Smooth muscle cell (in vitro differentiated cells): Measurements from ENCODE around the gene SLC22A2. TPM values are rescaled to one million over a fixed set of nuclear protein-coding genes. Genes with fewer than 3 reads are reported as not detected.

Source experiments
- DNase-seq: peaks from one replicate; lab custom pipeline; 2025; ENCODE audit not compliant: unreplicated experiment; lab: John Stamatoyannopoulos, UW
- H2AFZ ChIP-seq: fragments of 200-600 bp; sonication (generic); 2 replicates; pipeline ENCODE4 v1.6.0; 2016; ENCODE audit warnings: antibody characterized with exemption, low read depth, mild to moderate bottlenecking
- H3F3A ChIP-seq: fragments of 200-600 bp; sonication (generic); 2 replicates; pipeline ENCODE4 v1.6.0; 2017; ENCODE audit warnings: antibody characterized with exemption, low read depth
- H3K27ac ChIP-seq: fragments of 200-600 bp; sonication (generic); 2 replicates; pipeline ENCODE4 v1.5.1; 2016; ENCODE audit warnings: low read depth, mild to moderate bottlenecking
- H3K27me3 ChIP-seq: fragments of 200-600 bp; sonication (generic); 2 replicates; pipeline ENCODE4 v1.6.1; 2016; ENCODE audit warnings: low read depth, mild to moderate bottlenecking
- H3K36me3 ChIP-seq: fragments of 200-600 bp; sonication (generic); 2 replicates; pipeline ENCODE4 v1.5.1; 2016; ENCODE audit warnings: low read depth
- H3K4me1 ChIP-seq: fragments of 200-600 bp; sonication (generic); 2 replicates; pipeline ENCODE4 v1.5.1; 2016; ENCODE audit warnings: low read depth
- H3K4me2 ChIP-seq: fragments of 200-600 bp; sonication (generic); 2 replicates; pipeline ENCODE4 v1.6.0; 2016; ENCODE audit warnings: mild to moderate bottlenecking
- H3K4me3 ChIP-seq: fragments of 200-600 bp; sonication (generic); 2 replicates; pipeline ENCODE4 v1.5.1; 2016; ENCODE audit warnings: mild to moderate bottlenecking
- H3K79me2 ChIP-seq: fragments of 200-600 bp; sonication (generic); 2 replicates; pipeline ENCODE4 v1.6.0; 2016; ENCODE audit warnings: low read depth, mild to moderate bottlenecking
- H3K9ac ChIP-seq: fragments of 200-600 bp; sonication (generic); 2 replicates; pipeline ENCODE4 v1.6.0; 2016; ENCODE audit warnings: low read depth
- H3K9me3 ChIP-seq: fragments of 200-600 bp; sonication (generic); replicated peaks from 2 replicates; pipeline ENCODE4 v1.5.1; 2016; ENCODE audit warnings: low read depth
- H4K20me1 ChIP-seq: fragments of 200-600 bp; sonication (generic); 2 replicates; pipeline ENCODE4 v1.6.0; 2016; ENCODE audit warnings: low read depth
- WGBS: methylation state at CpG from one replicate; pipeline ENCODE4 v1.1.7; 2016; ENCODE audit warnings: low lambda C conversion rate; 5-methylcytosine and 5-hydroxymethylcytosine counted together
- polyA plus RNA-seq: library from polyadenylated mRNA; unstranded; fragments of >200 nt; fragmentation: Nextera tagmentation; extraction: Ambion mirVana; gene quantifications from 2 replicates; pipeline ENCODE4 v1.2.1, GENCODE V29; 2016
- total RNA-seq: library from RNA; depleted of rRNA; stranded (reverse); fragments of >200 nt; gene quantifications from 2 replicates; pipeline ENCODE4 v1.2.3, GENCODE V29; 2014
- TF ChIP-seq, protein P1 (sequence below): fragments of 200-600 bp; sonication (generic); IDR thresholded peaks from 2 replicates; pipeline ENCODE4 v1.5.1; 2017; ENCODE audit warnings: borderline replicate concordance, mild to moderate bottlenecking, antibody characterized with exemption; ENCODE audit not compliant: insufficient read depth, poor library complexity, severe bottlenecking

The SLC22A2 gene
- total and polyA plus RNA-seq, 2 experiments from 2014 or later = 3.5 to 7.0 TPM

DNA sequence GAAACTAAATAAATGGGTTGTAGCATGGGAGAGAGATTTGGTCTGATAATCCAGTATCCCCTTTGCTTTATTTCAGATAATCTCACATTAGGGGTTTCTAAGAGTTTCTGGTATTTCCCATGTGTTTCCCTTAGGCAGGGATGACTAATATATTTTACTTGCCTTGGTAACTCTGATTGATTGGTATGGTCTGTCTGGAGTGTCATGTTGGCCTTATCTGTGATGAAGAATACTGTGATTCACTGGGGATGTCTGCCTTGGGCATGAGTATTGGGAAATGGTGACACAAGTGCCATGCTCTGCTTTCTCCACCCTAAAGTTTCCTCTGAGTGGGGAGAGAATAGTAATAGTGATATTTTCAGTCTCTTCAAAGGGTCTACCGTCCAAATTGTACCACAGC is 10.1 kb downstream of the SLC22A2 start:
- no peaks in the 10 kb centered on the region for H3K79me2 ChIP-seq
- no peaks in the 10 kb centered on the region for H3K27me3 ChIP-seq
- H3F3A ChIP-seq = peaks cover 20% of the 10 kb centered on the region
- H3K9me3 ChIP-seq = no peaks in the 10 kb centered on the region
- no peaks in the 10 kb centered on the region for H3K36me3 ChIP-seq
- peak overlapping the region; percentile 78 for H3K9ac ChIP-seq
- no peak overlapping the region for H2AFZ ChIP-seq
- peak overlapping the region; percentile 62 for H3K4me2 ChIP-seq
- TF ChIP-seq, protein P1, sequence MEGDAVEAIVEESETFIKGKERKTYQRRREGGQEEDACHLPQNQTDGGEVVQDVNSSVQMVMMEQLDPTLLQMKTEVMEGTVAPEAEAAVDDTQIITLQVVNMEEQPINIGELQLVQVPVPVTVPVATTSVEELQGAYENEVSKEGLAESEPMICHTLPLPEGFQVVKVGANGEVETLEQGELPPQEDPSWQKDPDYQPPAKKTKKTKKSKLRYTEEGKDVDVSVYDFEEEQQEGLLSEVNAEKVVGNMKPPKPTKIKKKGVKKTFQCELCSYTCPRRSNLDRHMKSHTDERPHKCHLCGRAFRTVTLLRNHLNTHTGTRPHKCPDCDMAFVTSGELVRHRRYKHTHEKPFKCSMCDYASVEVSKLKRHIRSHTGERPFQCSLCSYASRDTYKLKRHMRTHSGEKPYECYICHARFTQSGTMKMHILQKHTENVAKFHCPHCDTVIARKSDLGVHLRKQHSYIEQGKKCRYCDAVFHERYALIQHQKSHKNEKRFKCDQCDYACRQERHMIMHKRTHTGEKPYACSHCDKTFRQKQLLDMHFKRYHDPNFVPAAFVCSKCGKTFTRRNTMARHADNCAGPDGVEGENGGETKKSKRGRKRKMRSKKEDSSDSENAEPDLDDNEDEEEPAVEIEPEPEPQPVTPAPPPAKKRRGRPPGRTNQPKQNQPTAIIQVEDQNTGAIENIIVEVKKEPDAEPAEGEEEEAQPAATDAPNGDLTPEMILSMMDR = no peak
- peaks cover 14% of the 10 kb centered on the region for H3K4me1 ChIP-seq
- WGBS = 15% methylated on average over 1 of the region's 1 CpG
- no peaks in the 10 kb centered on the region for H4K20me1 ChIP-seq
- no peak overlapping the region for H3K4me3 ChIP-seq
- no peak for DNase-seq
- H3K27ac ChIP-seq = peak overlapping the region; percentile 97

- no peak overlapping the region for H3K4me3 ChIP-seq
- 44% methylated on average over 3 of the region's 3 CpGs for WGBS
- DNase-seq = no peak
- no peaks in the 10 kb centered on the region for H3K36me3 ChIP-seq
- H3K9me3 ChIP-seq = no peaks in the 10 kb centered on the region
- peak overlapping the region; percentile 63 for H2AFZ ChIP-seq
- TF ChIP-seq, protein P1 = no peak
- H3K79me2 ChIP-seq = no peaks in the 10 kb centered on the region
- no peaks in the 10 kb centered on the region for H3K27me3 ChIP-seq
- peaks cover 12% of the 10 kb centered on the region for H3K4me1 ChIP-seq
- no peaks in the 10 kb centered on the region for H4K20me1 ChIP-seq
- peak overlapping the region; percentile 62 for H3K4me2 ChIP-seq
- peak overlapping the region; percentile 78 for H3K9ac ChIP-seq
- peak overlapping the region; percentile 97 for H3K27ac ChIP-seq
- peaks cover 20% of the 10 kb centered on the region for H3F3A ChIP-seq
Measured at GRCh38 chr6:160247457-160247883, 11.2 kb downstream of the SLC22A2 start.

- Histone ChIP-seq H4K20me1 (no peaks in the 10 kb centered on the region), H3K4me2 (no peak overlapping the region), H3K4me3 (no peak overlapping the region), H3K79me2 (no peaks in the 10 kb centered on the region), H3K27me3 (no peaks in the 10 kb centered on the region), H3K27ac (peak overlapping the region; percentile 95), H3K9me3 (peaks cover 5% of the 10 kb centered on the region), H3K36me3 (no peaks in the 10 kb centered on the region), H3K4me1 (peaks cover 11% of the 10 kb centered on the region), H2AFZ (no peak overlapping the region), H3F3A (peaks cover 7% of the 10 kb centered on the region), H3K9ac (no peak overlapping the region)
- 92% methylated on average over 1 of the region's 1 CpG for WGBS
- DNase-seq = no peak
- TF ChIP-seq, protein P1 = no peak
Measured at GRCh38 chr6:160240691-160241084, 17.9 kb downstream of the SLC22A2 start.

- H2AFZ ChIP-seq = peak overlapping the region; percentile 1
- no peak for DNase-seq
- no peak overlapping the region for H3K4me3 ChIP-seq
- H3K27me3 ChIP-seq = no peaks in the 10 kb centered on the region
- no peaks in the 10 kb centered on the region for H4K20me1 ChIP-seq
- no peak overlapping the region for H3K9ac ChIP-seq
- no peak overlapping the region for H3K4me2 ChIP-seq
- TF ChIP-seq, protein P1 = no peak
- no peaks in the 10 kb centered on the region for H3K36me3 ChIP-seq
- peaks cover 11% of the 10 kb centered on the region for H3K4me1 ChIP-seq
- 40% methylated on average over 4 of the region's 4 CpGs for WGBS
- H3K79me2 ChIP-seq = no peaks in the 10 kb centered on the region
- H3F3A ChIP-seq = peaks cover 7% of the 10 kb centered on the region
- H3K27ac ChIP-seq = peak overlapping the region; percentile 95
- H3K9me3 ChIP-seq = peaks cover 8% of the 10 kb centered on the region
Measured at GRCh38 chr6:160239929-160240690, 18.5 kb downstream of the SLC22A2 start.
